Measurements from ENCODE around the gene TTC19. TPM values are rescaled to one million over a fixed set of nuclear protein-coding genes. Genes with fewer than 3 reads are reported as not detected.

Gene TTC19
- total and polyA plus RNA-seq, 2 donors (not counting 3 experiments of a cell fraction or from before 2014, with no cell fraction given), result 7.8 to 32.8 TPM

- TF ChIP-seq CTCF (IDR thresholded peaks at IDR 0.05; ENCODE audit: extremely low read depth in 1 of 2, insufficient read depth in 1 of 2, low read depth in 1 of 2, low read length in 2 of 2) (no peak), MYC (IDR thresholded peaks at IDR 0.05; ENCODE audit: low read depth, low read length) (no peak), FOS (IDR thresholded peaks at IDR 0.05; ENCODE audit: borderline replicate concordance, insufficient read depth, low read length) (no peak), EZH2 (IDR thresholded peaks at IDR 0.05; ENCODE audit: borderline replicate concordance, low read depth, low read length, severe bottlenecking) (no peak), POLR2AphosphoS5 (IDR thresholded peaks at IDR 0.05; ENCODE audit: insufficient read depth, low read depth, low read length) (no peak), GATA2 (IDR thresholded peaks at IDR 0.05; ENCODE audit: insufficient read depth, insufficient read length, low read depth, low read length) (no peak), MAX (IDR thresholded peaks at IDR 0.05; ENCODE audit: insufficient read depth, insufficient read length) (no peak), JUN (IDR thresholded peaks at IDR 0.05; ENCODE audit: borderline replicate concordance, insufficient read depth, insufficient read length, low read depth) (no peak), POLR2A (IDR thresholded peaks at IDR 0.05; ENCODE audit: low read depth, low read length) (no peak)
- no peak overlapping the region for H3K4me2 ChIP-seq (ENCODE audit: insufficient read depth, low read length)
- no peaks in the 10 kb centered on the region for H3K9me1 ChIP-seq (replicated peaks; ENCODE audit: control insufficient read depth, extremely low read depth, insufficient read depth, low read length)
- no peak overlapping the region for H3K4me3 ChIP-seq (replicated peaks in 1 of 3; ENCODE audit: insufficient read depth in 1 of 3, low read depth in 1 of 3, low read length in 3 of 3)
- ChIA-PET POLR2A (no interaction called here), CTCF (no interaction called here)
- dilution Hi-C loops (cut with MboI; ENCODE audit: extremely low pct_ligation_motif_present, low sequenced_read_pairs) (no loop called here), intact Hi-C loops (cut with micrococcal nuclease) (no loop called here)
- no peaks in the 10 kb centered on the region for H3K27me3 ChIP-seq (ENCODE audit: control insufficient read depth in 2 of 2, insufficient read depth in 2 of 2, low read length in 2 of 2)
- no peaks in the 10 kb centered on the region for H3K9me3 ChIP-seq (replicated peaks; ENCODE audit: control insufficient read depth, insufficient read depth, low read length)
- no TSS peak for BruUV-seq (replicated peaks)
- no peaks in the 10 kb centered on the region for H4K20me1 ChIP-seq (replicated peaks; ENCODE audit: control insufficient read depth, extremely low read depth, insufficient read depth, low read length)
- no peak overlapping the region for H2AFZ ChIP-seq (ENCODE audit: low read depth, low read length)
- H3K27ac ChIP-seq (ENCODE audit: insufficient read depth, low read depth, low read length), result no peak overlapping the region
- peaks cover 2% of the 10 kb centered on the region for H3K4me1 ChIP-seq (ENCODE audit: control insufficient read depth, extremely low read depth, insufficient read depth, low read length)
- FAIRE-seq (no peak), DNase-seq (ENCODE audit: low read depth, low spot score) (no peak)
- peaks cover 3 to 8% of the 10 kb centered on the region in 2 experiments for H3K36me3 ChIP-seq (ENCODE audit: control insufficient read depth in 2 of 2, extremely low read depth in 1 of 2, insufficient read depth in 2 of 2, low read length in 2 of 2)
- peaks cover 34% of the 10 kb centered on the region for H3K79me2 ChIP-seq (ENCODE audit: control insufficient read depth, insufficient read depth, low read length)
- H3K9ac ChIP-seq (replicated peaks; ENCODE audit: extremely low read depth, insufficient read depth, low read length), result no peak overlapping the region
These were observed 27.1 kb upstream of the TTC19 start for GRCh38 chr17:15972497-15972951.

Measured in endothelial cell of umbilical vein (primary cell).